Right lobe of liver (tissue), 4 donors: Measurements from ENCODE around the gene PRKG2.

Experiments used
- CTCF ChIP-seq, 4 donors: fragments of 200-600 bp in 3 of 4; fragments of 450-650 bp in 1 of 4; IDR thresholded peaks; one replicate each; pipeline versions ENCODE4 v1.5.1 to v1.8.0; 2016 to 2022; ENCODE audit warnings: antibody characterized with exemption in 4 of 4, mild to moderate bottlenecking in 2 of 4
- POLR2A ChIP-seq: fragments of 450-650 bp; IDR thresholded peaks from one replicate; pipeline ENCODE4 v1.6.1; 2017; ENCODE audit warnings: antibody characterized with exemption, mild to moderate bottlenecking
- donor health status: DM: no; HTN: no; CAD: no.
- donor health status: DM: no; HTN: no; CAD: no.
- donor health status: DM: no; HTN: yes; CAD: no.

GRCh38 chr4:81180916-81181315 lies 34.1 kb downstream of the PRKG2 start:
- TF ChIP-seq CTCF (IDR thresholded peaks at IDR 0.05) (no peak), POLR2A (no peak)
